ENCODE results near the gene SLC22A12. TPM values are rescaled to one million over a fixed set of nuclear protein-coding genes. Genes with fewer than 3 reads are reported as not detected.

Gene SLC22A12
- total RNA-seq, 1 donor from 2014 or later = not detected

- peaks cover 9% of the 10 kb centered on the region for H3K9me3 Mint-ChIP-seq
- no peak overlapping the region for H3K27ac Mint-ChIP-seq
- no peak overlapping the region for H3K4me3 Mint-ChIP-seq
- DNase-seq (ENCODE audit: extremely low spot score, unreplicated experiment) = no peak
- TF ChIP-seq CTCF (conservative IDR thresholded peaks at IDR 0.05) = no peak
- no peaks in the 10 kb centered on the region for H3K36me3 Mint-ChIP-seq
- H3K27me3 Mint-ChIP-seq = peaks cover 26% of the 10 kb centered on the region
- H3K4me1 Mint-ChIP-seq (ENCODE audit: unreplicated experiment) = no peaks in the 10 kb centered on the region
Measured at GRCh38 chr11:64583296-64584262, 7.4 kb upstream of the SLC22A12 start.

GRCh38 chr11:64585150-64585549 is 5.9 kb upstream of the SLC22A12 start:
- no peaks in the 10 kb centered on the region for H3K36me3 Mint-ChIP-seq
- no peak overlapping the region for H3K4me3 Mint-ChIP-seq
- DNase-seq (ENCODE audit: extremely low spot score, unreplicated experiment) = no peak
- no peaks in the 10 kb centered on the region for H3K4me1 Mint-ChIP-seq (ENCODE audit: unreplicated experiment)
- no peak overlapping the region for H3K27ac Mint-ChIP-seq
- peaks cover 29% of the 10 kb centered on the region for H3K27me3 Mint-ChIP-seq
- TF ChIP-seq CTCF (conservative IDR thresholded peaks at IDR 0.05) = no peak
- peaks cover 11% of the 10 kb centered on the region for H3K9me3 Mint-ChIP-seq

GRCh38 chr11:64586366-64586765 is 4.7 kb upstream of the SLC22A12 start:
- Mint-ChIP-seq H3K4me3 (no peak overlapping the region), H3K27ac (no peak overlapping the region), H3K4me1 (ENCODE audit: unreplicated experiment) (no peaks in the 10 kb centered on the region), H3K9me3 (peaks cover 11% of the 10 kb centered on the region), H3K27me3 (peaks cover 26% of the 10 kb centered on the region), H3K36me3 (no peaks in the 10 kb centered on the region)
- no peak for TF ChIP-seq CTCF (conservative IDR thresholded peaks at IDR 0.05)
- no peak for DNase-seq (ENCODE audit: extremely low spot score, unreplicated experiment)

GRCh38 chr11:64588701-64589100 is 2.3 kb upstream of the SLC22A12 start:
- no peak overlapping the region for H3K27ac Mint-ChIP-seq

More at GRCh38 chr11:64588701-64589100, 2.3 kb upstream of the SLC22A12 start:
- H3K4me3 Mint-ChIP-seq = no peak overlapping the region
- H3K27me3 Mint-ChIP-seq = peaks cover 23% of the 10 kb centered on the region
- no peak for DNase-seq (ENCODE audit: extremely low spot score, unreplicated experiment)
- peaks cover 11% of the 10 kb centered on the region for H3K9me3 Mint-ChIP-seq
- no peak for TF ChIP-seq CTCF (conservative IDR thresholded peaks at IDR 0.05)
- no peaks in the 10 kb centered on the region for H3K4me1 Mint-ChIP-seq (ENCODE audit: unreplicated experiment)
- no peaks in the 10 kb centered on the region for H3K36me3 Mint-ChIP-seq

Data from type B pancreatic cell (in vitro differentiated cells).